HL-60 (cell line): ENCODE data around the gene ELMO1.

Experiments
- CTCF ChIP-seq: IDR thresholded peaks from one replicate; pipeline ENCODE4 v1.5.1; 2011; ENCODE audit warnings: low read length, control low read depth, inconsistent platforms; ENCODE audit not compliant: insufficient read depth
- POLR2AphosphoS5 ChIP-seq: IDR thresholded peaks from 2 replicates; pipeline ENCODE4 v1.6.1; 2012; ENCODE audit warnings: low read depth

- no peak for TF ChIP-seq POLR2AphosphoS5
- no peak for TF ChIP-seq CTCF
Measured at GRCh38 chr7:36941359-36941758, 507.3 kb downstream of the ELMO1 start.
